Measurements from ENCODE around the gene ERBB2. TPM values are rescaled to one million over a fixed set of nuclear protein-coding genes. Genes with fewer than 3 reads are reported as not detected.

The ERBB2 gene
- total RNA-seq, 1 experiment from 2014 or later = 216 TPM

DNA sequence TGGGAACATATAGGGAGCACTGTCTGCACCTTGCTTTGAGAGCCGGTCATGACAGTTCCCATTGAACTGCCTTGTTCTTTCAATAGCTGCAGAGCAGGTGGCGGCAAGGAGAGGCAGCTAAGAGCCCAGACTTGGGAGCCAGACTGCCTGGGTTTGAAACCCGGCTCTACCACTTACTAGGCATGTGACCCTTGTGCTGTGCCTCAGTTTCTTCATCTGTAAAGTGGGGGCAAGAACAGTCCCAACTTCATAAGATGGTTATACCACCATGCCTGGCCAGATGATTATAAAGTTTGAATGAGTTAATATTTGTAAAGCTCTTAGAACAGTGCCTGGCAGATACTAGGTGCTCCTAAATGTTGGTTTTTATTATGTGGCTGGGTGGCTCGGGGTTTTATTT is 14.4 kb downstream of the ERBB2 start:
- no peak overlapping the region for H4K91ac ChIP-seq (ENCODE audit: insufficient read length, low read depth, low read length)
- H4K5ac ChIP-seq (ENCODE audit: insufficient read length, low read depth, low read length) = no peak overlapping the region
- no peak overlapping the region for H3K56ac ChIP-seq (ENCODE audit: insufficient read length, low read depth, low read length)
- no peak overlapping the region for H3K4ac ChIP-seq (ENCODE audit: low read depth, low read length)
- TF ChIP-seq, protein P1, sequence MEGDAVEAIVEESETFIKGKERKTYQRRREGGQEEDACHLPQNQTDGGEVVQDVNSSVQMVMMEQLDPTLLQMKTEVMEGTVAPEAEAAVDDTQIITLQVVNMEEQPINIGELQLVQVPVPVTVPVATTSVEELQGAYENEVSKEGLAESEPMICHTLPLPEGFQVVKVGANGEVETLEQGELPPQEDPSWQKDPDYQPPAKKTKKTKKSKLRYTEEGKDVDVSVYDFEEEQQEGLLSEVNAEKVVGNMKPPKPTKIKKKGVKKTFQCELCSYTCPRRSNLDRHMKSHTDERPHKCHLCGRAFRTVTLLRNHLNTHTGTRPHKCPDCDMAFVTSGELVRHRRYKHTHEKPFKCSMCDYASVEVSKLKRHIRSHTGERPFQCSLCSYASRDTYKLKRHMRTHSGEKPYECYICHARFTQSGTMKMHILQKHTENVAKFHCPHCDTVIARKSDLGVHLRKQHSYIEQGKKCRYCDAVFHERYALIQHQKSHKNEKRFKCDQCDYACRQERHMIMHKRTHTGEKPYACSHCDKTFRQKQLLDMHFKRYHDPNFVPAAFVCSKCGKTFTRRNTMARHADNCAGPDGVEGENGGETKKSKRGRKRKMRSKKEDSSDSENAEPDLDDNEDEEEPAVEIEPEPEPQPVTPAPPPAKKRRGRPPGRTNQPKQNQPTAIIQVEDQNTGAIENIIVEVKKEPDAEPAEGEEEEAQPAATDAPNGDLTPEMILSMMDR (conservative IDR thresholded peaks at IDR 0.05) = no peak
- H3K9me3 Mint-ChIP-seq = no peaks in the 10 kb centered on the region
- no peaks in the 10 kb centered on the region for H3K23me2 ChIP-seq (ENCODE audit: insufficient read length, low read depth, low read length, poor library complexity, severe bottlenecking)
- no CpG with 5 or more reads among the region's 4 CpGs for whole genome bisulfite sequencing (ENCODE audit: extremely low coverage, insufficient read length, low lambda C conversion rate)
- H2AK5ac ChIP-seq (ENCODE audit: insufficient read length, low read length) = no peak overlapping the region
- no peak overlapping the region for H2BK15ac ChIP-seq (ENCODE audit: low read depth, low read length)
- H2BK20ac ChIP-seq (ENCODE audit: low read depth, low read length, poor library complexity, severe bottlenecking) = no peak overlapping the region
- H3K14ac ChIP-seq (ENCODE audit: insufficient read depth, low read length) = no peak overlapping the region
- H3K18ac ChIP-seq (ENCODE audit: insufficient read length, low read depth, low read length) = no peak overlapping the region
- no peak overlapping the region for H4K8ac ChIP-seq (replicated peaks; ENCODE audit: insufficient read length, low read depth, low read length)
- H2BK12ac ChIP-seq (ENCODE audit: insufficient read length, low read depth, low read length) = no peak overlapping the region
- no peak overlapping the region for H2BK120ac ChIP-seq (ENCODE audit: low read depth, low read length, poor library complexity, severe bottlenecking)
- no peak for DNase-seq
- H3T11ph ChIP-seq (ENCODE audit: low read length) = no peak overlapping the region
- no peak overlapping the region for H3K27ac Mint-ChIP-seq
- no peak overlapping the region for H3K23ac ChIP-seq (ENCODE audit: insufficient read length, low read depth, low read length)
- H4K20me1 ChIP-seq (ENCODE audit: control insufficient read depth, insufficient read depth, insufficient read length) = no peaks in the 10 kb centered on the region
- H2BK5ac ChIP-seq (ENCODE audit: insufficient read length, low read length) = no peak overlapping the region
- H3K27me3 Mint-ChIP-seq (ENCODE audit: low read depth) = no peaks in the 10 kb centered on the region; the same call in 1 of the 2 replicates
- H3K79me1 ChIP-seq (ENCODE audit: insufficient read depth, low read depth, low read length, poor library complexity, severe bottlenecking) = no peaks in the 10 kb centered on the region
- no peak overlapping the region for H3K4me3 Mint-ChIP-seq
- H3K4me1 ChIP-seq (ENCODE audit: insufficient read depth, low read length) = no peaks in the 10 kb centered on the region
- no peak overlapping the region for H2AFZ ChIP-seq (ENCODE audit: low read length)
- H3K9me3 ChIP-seq (ENCODE audit: control insufficient read depth, low read depth, low read length) = no peaks in the 10 kb centered on the region
- no peaks in the 10 kb centered on the region for H3K27me3 ChIP-seq (ENCODE audit: insufficient read depth, low read length)
- no peak overlapping the region for H3K4me2 ChIP-seq (ENCODE audit: insufficient read depth, insufficient read length, low read length)
- peaks cover 74 to 93% (median 86%) of the 10 kb centered on the region in 3 experiments; a peak in 6 of 7 replicates for H3K36me3 Mint-ChIP-seq (ENCODE audit: insufficient read depth in 1 of 3, low read depth in 3 of 3)
- H3K9ac ChIP-seq (ENCODE audit: extremely low read depth, insufficient read length, low read length) = no peak overlapping the region
- H3K27ac ChIP-seq (ENCODE audit: insufficient read length, low read depth, low read length) = no peak overlapping the region
- no peaks in the 10 kb centered on the region for H3K4me1 Mint-ChIP-seq
- no peaks in the 10 kb centered on the region for H3K79me2 ChIP-seq (ENCODE audit: insufficient read depth, low read length)
